Measurements from ENCODE around the gene FLNB.
A peak's percentile ranks its signal among the peaks of the same experiment; 100 is the strongest.

Gene FLNB

GRCh38 chr3:58009749-58010535 lies 1.7 kb downstream of the FLNB start:
- DNase-seq, result no peak

- no peak for DNase-seq
Measured at GRCh38 chr3:58010562-58010961, 2.3 kb downstream of the FLNB start.

GRCh38 chr3:58011580-58011979 lies 3.4 kb downstream of the FLNB start:
- DNase-seq, result no peak

GRCh38 chr3:58012302-58012701 lies 4.1 kb downstream of the FLNB start:
- no peak for DNase-seq

- no peak for DNase-seq
Measured at GRCh38 chr3:58013099-58013498, 4.9 kb downstream of the FLNB start.

- DNase-seq, result no peak
Measured at GRCh38 chr3:58013973-58014649, 5.9 kb downstream of the FLNB start.

- DNase-seq, result no peak
Measured at GRCh38 chr3:58015520-58015915, 7.3 kb downstream of the FLNB start.

- DNase-seq, result no peak
Measured at GRCh38 chr3:58016710-58017109, 8.5 kb downstream of the FLNB start.

GRCh38 chr3:58018892-58019742 lies 10.9 kb downstream of the FLNB start:
- no peak for DNase-seq

GRCh38 chr3:58020783-58021071 lies 12.5 kb downstream of the FLNB start:
- no peak for DNase-seq

- no peak for DNase-seq
Measured at GRCh38 chr3:58021072-58021959, 13.1 kb downstream of the FLNB start.

GRCh38 chr3:58021962-58022361 lies 13.7 kb downstream of the FLNB start:
- DNase-seq, result no peak

- DNase-seq, result no peak
Measured at GRCh38 chr3:58022490-58022889, 14.3 kb downstream of the FLNB start.

GRCh38 chr3:58023531-58023930 lies 15.3 kb downstream of the FLNB start:
- DNase-seq, result no peak

- no peak for DNase-seq
Measured at GRCh38 chr3:58025406-58025805, 17.2 kb downstream of the FLNB start.

- DNase-seq, result peak; percentile 31
Measured at GRCh38 chr3:58025837-58026569, 17.8 kb downstream of the FLNB start.

GRCh38 chr3:58026598-58026997 lies 18.4 kb downstream of the FLNB start:
- no peak for DNase-seq

- DNase-seq, result no peak
Measured at GRCh38 chr3:58027704-58028317, 19.6 kb downstream of the FLNB start.

- DNase-seq, result no peak
Measured at GRCh38 chr3:58028902-58029301, 20.7 kb downstream of the FLNB start.

GRCh38 chr3:58029842-58030584 lies 21.8 kb downstream of the FLNB start:
- DNase-seq, result no peak

- no peak for DNase-seq
Measured at GRCh38 chr3:58032186-58032585, 24.0 kb downstream of the FLNB start.

Measured in NCI-H2107 (cell line).